Panc1 (cell line): ENCODE data around the gene FGD3. TPM values are rescaled to one million over a fixed set of nuclear protein-coding genes. Genes with fewer than 3 reads are reported as not detected.

Source experiments
- ATAC-seq: fragments of 200-7000 bp; cut with Tn5 transposase; 2 replicates; pipeline ENCODE4 v1.9.1; 2020; ENCODE audit warnings: mild to moderate bottlenecking, moderate library complexity
- BruUV-seq: library from RNA; stranded (reverse); fragments of 400-500 nt; replicated peaks from 2 replicates; lab custom pipeline; 2021; lab: Mats Ljungman, UMichigan
- CTCF ChIA-PET: fragments of 300-600 bp; sonication (Branson Sonifier 250); formaldehyde crosslinking; loops from one replicate; lab custom pipeline; 2022; ENCODE audit warnings: antibody characterized with exemption; lab: Charles Lee
- POLR2A ChIA-PET: fragments of 300-600 bp; sonication (Branson Sonifier 250); formaldehyde crosslinking; loops from one replicate; lab custom pipeline; 2022; ENCODE audit warnings: antibody characterized with exemption; lab: Charles Lee
- DNase-seq: peaks from one replicate; pipeline ENCODE4 v3.0.0-alpha.2; 2010; ENCODE audit warnings: low read depth, low spot score
- H3K27ac ChIP-seq: 2 replicates; pipeline ENCODE4 v1.5.1; 2011; ENCODE audit warnings: mild to moderate bottlenecking, low read length, inconsistent platforms
- H3K27me3 ChIP-seq: fragments of 200-500 bp; sonication (Bioruptor generic); 2 replicates; pipeline ENCODE4 v1.6.0; 2014; ENCODE audit warnings: low read length, inconsistent platforms; ENCODE audit not compliant: control insufficient read depth, insufficient read depth
- H3K36me3 ChIP-seq: fragments of 200-500 bp; sonication (Bioruptor generic); 2 replicates; pipeline ENCODE4 v1.5.1; 2014; ENCODE audit warnings: inconsistent platforms, mild to moderate bottlenecking, low read length, moderate library complexity; ENCODE audit not compliant: control insufficient read depth, insufficient read depth
- H3K4me1 ChIP-seq: 2 replicates; pipeline ENCODE4 v1.5.1; 2011; ENCODE audit warnings: inconsistent platforms, mild to moderate bottlenecking, low read length, moderate library complexity; ENCODE audit not compliant: control insufficient read depth, insufficient read depth
- H3K4me3 ChIP-seq, 2 experiments: 2 replicates each; pipeline ENCODE4 v1.5.1; 2011 to 2012; ENCODE audit warnings: low read depth in 2 of 2, low read length in 2 of 2, mild to moderate bottlenecking in 2 of 2, inconsistent platforms in 1 of 2, moderate library complexity in 1 of 2
- H3K9me3 ChIP-seq: fragments of 200-500 bp; sonication (Bioruptor generic); 2 replicates; pipeline ENCODE4 v1.5.1; 2014; ENCODE audit warnings: low read depth, mild to moderate bottlenecking, inconsistent platforms, low read length, moderate library complexity; ENCODE audit not compliant: control insufficient read depth, insufficient read depth
- POLR2AphosphoS5 ChIP-seq: IDR thresholded peaks from 2 replicates; pipeline ENCODE4 v1.6.1; 2012; ENCODE audit warnings: mild to moderate bottlenecking, low read depth, low read length, moderate library complexity
- SIN3A ChIP-seq: IDR thresholded peaks from 2 replicates; pipeline ENCODE4 v1.6.1; 2012; ENCODE audit warnings: low read depth, mild to moderate bottlenecking, low read length, moderate library complexity, borderline replicate concordance; ENCODE audit not compliant: insufficient read depth
- TCF7L2 ChIP-seq: IDR thresholded peaks from 2 replicates; pipeline ENCODE4 v1.6.1; 2011; ENCODE audit warnings: mild to moderate bottlenecking, low read depth, low read length, inconsistent platforms
- in situ Hi-C: cut with HindIII; loops from 2 replicates; pipeline ENCODE4 v1.10.0; 2016; ENCODE audit warnings: low sequenced_read_pairs, low pct_unique_long_range_greater_than_20kb
- intact Hi-C: fragments of 100-400 bp; cut with micrococcal nuclease; formaldehyde crosslinking; loops from one replicate; pipeline ENCODE4 v1.10.0; 2022; ENCODE audit not compliant: unreplicated experiment
- total RNA-seq: library from RNA; stranded (reverse); gene quantifications from one replicate; pipeline ENCODE4 v1.2.1, GENCODE V29; 2021; ENCODE audit not compliant: unreplicated experiment
- TF ChIP-seq, protein P1 (sequence below): fragments of 450-650 bp; IDR thresholded peaks from 2 replicates; pipeline ENCODE4 v1.5.1; 2017; ENCODE audit warnings: mild to moderate bottlenecking
- TF ChIP-seq, protein P2 (sequence below), 2 experiments: IDR thresholded peaks; 2 replicates each; pipeline ENCODE4 v1.6.1; 2011 to 2012; ENCODE audit warnings: low read depth in 2 of 2, control low read depth in 1 of 2, low read length in 1 of 2, mild to moderate bottlenecking in 1 of 2, moderate library complexity in 1 of 2; ENCODE audit not compliant: insufficient read depth in 1 of 2

FGD3 gene
- total RNA-seq, 1 experiment from 2014 or later, result 0.80 TPM

DNA sequence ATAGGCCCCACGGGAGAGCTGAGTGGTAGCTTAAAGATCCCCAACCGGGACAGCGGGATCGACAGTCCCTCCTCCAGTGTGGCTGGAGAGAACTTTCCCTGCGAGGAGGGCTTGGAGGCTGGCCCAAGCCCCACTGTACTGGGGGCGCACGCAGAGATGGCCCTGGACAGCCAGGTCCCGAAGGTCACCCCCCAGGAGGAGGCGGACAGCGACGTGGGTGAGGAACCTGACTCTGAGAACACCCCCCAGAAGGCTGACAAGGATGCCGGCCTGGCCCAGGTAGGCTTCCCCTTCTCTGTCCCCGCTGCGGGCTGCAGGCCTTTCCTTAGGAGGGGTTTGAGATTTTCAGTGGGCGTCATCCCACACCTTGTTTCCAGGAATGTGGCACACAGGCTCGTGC is 29.1 kb downstream of the FGD3 start:
- no peaks in the 10 kb centered on the region for H3K36me3 ChIP-seq
- POLR2A ChIA-PET, result no interaction called here
- BruUV-seq, result no TSS peak
- intact Hi-C loops (no loop called here), in situ Hi-C loops (no loop called here)
- H3K27me3 ChIP-seq, result no peaks in the 10 kb centered on the region
- TF ChIP-seq SIN3A (no peak), POLR2AphosphoS5 (no peak), TCF7L2 (no peak)
- TF ChIP-seq, protein P1, sequence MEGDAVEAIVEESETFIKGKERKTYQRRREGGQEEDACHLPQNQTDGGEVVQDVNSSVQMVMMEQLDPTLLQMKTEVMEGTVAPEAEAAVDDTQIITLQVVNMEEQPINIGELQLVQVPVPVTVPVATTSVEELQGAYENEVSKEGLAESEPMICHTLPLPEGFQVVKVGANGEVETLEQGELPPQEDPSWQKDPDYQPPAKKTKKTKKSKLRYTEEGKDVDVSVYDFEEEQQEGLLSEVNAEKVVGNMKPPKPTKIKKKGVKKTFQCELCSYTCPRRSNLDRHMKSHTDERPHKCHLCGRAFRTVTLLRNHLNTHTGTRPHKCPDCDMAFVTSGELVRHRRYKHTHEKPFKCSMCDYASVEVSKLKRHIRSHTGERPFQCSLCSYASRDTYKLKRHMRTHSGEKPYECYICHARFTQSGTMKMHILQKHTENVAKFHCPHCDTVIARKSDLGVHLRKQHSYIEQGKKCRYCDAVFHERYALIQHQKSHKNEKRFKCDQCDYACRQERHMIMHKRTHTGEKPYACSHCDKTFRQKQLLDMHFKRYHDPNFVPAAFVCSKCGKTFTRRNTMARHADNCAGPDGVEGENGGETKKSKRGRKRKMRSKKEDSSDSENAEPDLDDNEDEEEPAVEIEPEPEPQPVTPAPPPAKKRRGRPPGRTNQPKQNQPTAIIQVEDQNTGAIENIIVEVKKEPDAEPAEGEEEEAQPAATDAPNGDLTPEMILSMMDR, result no peak
- TF ChIP-seq, protein P2, sequence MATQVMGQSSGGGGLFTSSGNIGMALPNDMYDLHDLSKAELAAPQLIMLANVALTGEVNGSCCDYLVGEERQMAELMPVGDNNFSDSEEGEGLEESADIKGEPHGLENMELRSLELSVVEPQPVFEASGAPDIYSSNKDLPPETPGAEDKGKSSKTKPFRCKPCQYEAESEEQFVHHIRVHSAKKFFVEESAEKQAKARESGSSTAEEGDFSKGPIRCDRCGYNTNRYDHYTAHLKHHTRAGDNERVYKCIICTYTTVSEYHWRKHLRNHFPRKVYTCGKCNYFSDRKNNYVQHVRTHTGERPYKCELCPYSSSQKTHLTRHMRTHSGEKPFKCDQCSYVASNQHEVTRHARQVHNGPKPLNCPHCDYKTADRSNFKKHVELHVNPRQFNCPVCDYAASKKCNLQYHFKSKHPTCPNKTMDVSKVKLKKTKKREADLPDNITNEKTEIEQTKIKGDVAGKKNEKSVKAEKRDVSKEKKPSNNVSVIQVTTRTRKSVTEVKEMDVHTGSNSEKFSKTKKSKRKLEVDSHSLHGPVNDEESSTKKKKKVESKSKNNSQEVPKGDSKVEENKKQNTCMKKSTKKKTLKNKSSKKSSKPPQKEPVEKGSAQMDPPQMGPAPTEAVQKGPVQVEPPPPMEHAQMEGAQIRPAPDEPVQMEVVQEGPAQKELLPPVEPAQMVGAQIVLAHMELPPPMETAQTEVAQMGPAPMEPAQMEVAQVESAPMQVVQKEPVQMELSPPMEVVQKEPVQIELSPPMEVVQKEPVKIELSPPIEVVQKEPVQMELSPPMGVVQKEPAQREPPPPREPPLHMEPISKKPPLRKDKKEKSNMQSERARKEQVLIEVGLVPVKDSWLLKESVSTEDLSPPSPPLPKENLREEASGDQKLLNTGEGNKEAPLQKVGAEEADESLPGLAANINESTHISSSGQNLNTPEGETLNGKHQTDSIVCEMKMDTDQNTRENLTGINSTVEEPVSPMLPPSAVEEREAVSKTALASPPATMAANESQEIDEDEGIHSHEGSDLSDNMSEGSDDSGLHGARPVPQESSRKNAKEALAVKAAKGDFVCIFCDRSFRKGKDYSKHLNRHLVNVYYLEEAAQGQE (IDR thresholded peaks at IDR 0.05; ENCODE audit: insufficient read depth in 1 of 2, low read depth in 2 of 2, low read length in 1 of 2), result no peak
- CTCF ChIA-PET, result no interaction called here
- DNase-seq, result no peak
- H3K27ac ChIP-seq, result no peak overlapping the region
- no peaks in the 10 kb centered on the region for H3K9me3 ChIP-seq
- ATAC-seq, result no peak; the same call in 1 of the 2 replicates
- H3K4me3 ChIP-seq, result no peak overlapping the region
- no peaks in the 10 kb centered on the region for H3K4me1 ChIP-seq

DNA sequence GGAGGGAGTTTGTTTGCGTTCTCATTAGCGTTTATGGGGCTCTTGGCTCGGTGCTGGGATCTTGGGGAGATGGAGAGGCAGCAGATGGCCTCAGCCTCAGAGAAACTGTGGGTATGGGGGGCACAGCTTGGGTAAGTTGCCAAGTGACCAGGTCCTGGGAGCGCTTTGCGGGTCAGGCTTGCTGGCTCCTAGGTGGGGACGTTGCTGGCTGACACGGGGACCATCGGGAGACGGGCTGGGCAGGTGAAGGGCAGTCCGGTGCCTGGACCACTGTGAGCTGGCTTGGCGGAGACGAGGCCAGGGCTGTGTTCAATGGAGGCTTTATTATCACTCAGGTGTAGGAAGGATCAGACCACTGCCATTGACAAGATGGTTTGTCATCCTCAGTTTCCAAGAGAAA is 30.0 kb downstream of the FGD3 start:
- CTCF ChIA-PET, result no interaction called here

More for the DNA sequence above, 30.0 kb downstream of the FGD3 start:
- no peak for ATAC-seq
- H3K27ac ChIP-seq, result no peak overlapping the region
- H3K4me3 ChIP-seq, result no peak overlapping the region
- TF ChIP-seq SIN3A (no peak), POLR2AphosphoS5 (no peak), TCF7L2 (no peak)
- TF ChIP-seq, protein P2 (IDR thresholded peaks at IDR 0.05; ENCODE audit: insufficient read depth in 1 of 2, low read depth in 2 of 2, low read length in 1 of 2), result no peak
- TF ChIP-seq, protein P1, result no peak
- H3K9me3 ChIP-seq, result no peaks in the 10 kb centered on the region
- no peaks in the 10 kb centered on the region for H3K27me3 ChIP-seq
- intact Hi-C loops, result no loop called here
- POLR2A ChIA-PET, result no interaction called here
- in situ Hi-C loops, result no loop called here
- no peak for DNase-seq
- H3K36me3 ChIP-seq, result no peaks in the 10 kb centered on the region
- H3K4me1 ChIP-seq, result no peaks in the 10 kb centered on the region
- no TSS peak for BruUV-seq
